Measurements from ENCODE around the gene SIAH1.
A peak's percentile ranks its signal among the peaks of the same experiment; 100 is the strongest.
"Not testable (repeated sequence)": the region's sequence is repeated elsewhere in the genome, so short reads cannot be mapped to it uniquely, and the experiment has no call there.

The SIAH1 gene

DNA sequence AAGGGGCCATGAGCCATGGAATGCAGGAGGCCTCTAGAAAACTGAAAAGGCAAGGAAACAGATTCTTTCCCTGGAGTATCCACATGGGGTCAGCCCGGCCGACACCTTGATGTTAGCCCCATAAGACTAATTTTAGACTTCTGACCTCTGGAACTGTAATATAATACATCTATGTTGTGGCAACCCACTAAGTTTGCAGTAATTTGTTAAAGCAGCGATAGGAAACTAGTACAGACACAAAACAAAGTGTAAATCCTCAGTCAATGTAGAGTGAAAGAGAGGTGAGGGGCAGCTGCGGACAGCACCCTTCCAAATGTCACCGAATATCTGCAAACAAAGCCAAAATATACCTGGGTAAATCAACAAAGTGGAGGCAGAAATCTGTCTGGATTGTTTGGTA lies 7.2 kb upstream of the SIAH1 start:
- Histone ChIP-seq H3K79me2 (ENCODE audit: control insufficient read depth, insufficient read depth, low read length, unreplicated experiment) (no peaks in the 10 kb centered on the region), H3K4me3 (ENCODE audit: low read depth, low read length) (no peak overlapping the region), H3K27me3 (ENCODE audit: insufficient read depth, low read length) (no peaks in the 10 kb centered on the region), H3K27ac (ENCODE audit: low read depth, low read length) (no peak overlapping the region), H3K36me3 (ENCODE audit: insufficient read depth, low read length) (no peaks in the 10 kb centered on the region), H2AFZ (ENCODE audit: low read length, unreplicated experiment) (no peak overlapping the region), H3K4me1 (ENCODE audit: control insufficient read depth, insufficient read depth, low read length, unreplicated experiment) (peaks cover 13% of the 10 kb centered on the region)

GRCh38 chr16:48386559-48387312 lies 1.5 kb upstream of the SIAH1 start:
- Histone ChIP-seq H3K79me2 (ENCODE audit: control insufficient read depth, insufficient read depth, low read length, unreplicated experiment) (peaks cover 28% of the 10 kb centered on the region), H3K4me1 (ENCODE audit: control insufficient read depth, insufficient read depth, low read length, unreplicated experiment) (peaks cover 8% of the 10 kb centered on the region), H3K4me3 (ENCODE audit: low read depth, low read length) (no peak overlapping the region), H3K27me3 (ENCODE audit: insufficient read depth, low read length) (no peaks in the 10 kb centered on the region), H2AFZ (ENCODE audit: low read length, unreplicated experiment) (no peak overlapping the region), H3K36me3 (ENCODE audit: insufficient read depth, low read length) (no peaks in the 10 kb centered on the region), H3K27ac (ENCODE audit: low read depth, low read length) (no peak overlapping the region)

- Histone ChIP-seq H3K36me3 (ENCODE audit: insufficient read depth, low read length) (no peaks in the 10 kb centered on the region), H3K4me3 (ENCODE audit: low read depth, low read length) (peak overlapping the region; percentile 91), H3K27me3 (ENCODE audit: insufficient read depth, low read length) (no peaks in the 10 kb centered on the region), H3K27ac (ENCODE audit: low read depth, low read length) (peak overlapping the region; percentile 89), H3K79me2 (ENCODE audit: control insufficient read depth, insufficient read depth, low read length, unreplicated experiment) (peaks cover 49% of the 10 kb centered on the region), H2AFZ (ENCODE audit: low read length, unreplicated experiment) (peak overlapping the region; percentile 83), H3K4me1 (ENCODE audit: control insufficient read depth, insufficient read depth, low read length, unreplicated experiment) (peaks cover 8% of the 10 kb centered on the region)
Observed at GRCh38 chr16:48384520-48385252, 527 bp downstream of the SIAH1 start.

DNA sequence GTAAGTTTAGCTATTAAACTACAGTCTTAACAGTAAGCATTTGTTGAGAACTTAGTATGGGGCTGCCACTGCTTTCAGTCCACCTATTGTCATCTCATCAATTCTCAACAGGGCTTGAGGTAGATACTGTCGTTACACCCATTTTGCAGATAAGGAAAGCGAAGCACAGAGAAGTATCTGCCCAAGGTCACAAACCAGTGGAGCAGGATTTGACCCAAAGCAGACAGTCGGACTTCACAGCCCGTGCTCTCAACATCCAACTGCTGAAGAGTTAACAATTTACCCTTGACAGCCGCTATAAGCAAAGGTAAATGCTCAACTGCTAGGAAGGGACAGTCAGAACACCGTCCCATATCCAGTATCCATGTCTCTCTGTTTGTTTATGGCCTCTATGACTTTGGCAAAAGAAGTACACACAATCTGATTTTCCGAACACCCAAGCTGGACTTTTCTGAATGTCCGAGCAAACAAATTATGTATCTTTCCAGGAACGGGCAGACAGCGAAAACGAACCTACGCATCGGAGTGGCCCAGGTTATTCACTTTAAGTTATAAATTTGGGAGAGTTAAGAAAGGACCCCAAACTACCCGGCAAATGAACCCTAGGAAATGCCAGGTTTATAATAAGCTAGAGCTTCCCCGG lies 1.2 kb downstream of the SIAH1 start:
- Histone ChIP-seq H3K4me3 (ENCODE audit: low read depth, low read length) (peak overlapping the region; percentile 85), H3K36me3 (ENCODE audit: insufficient read depth, low read length) (no peaks in the 10 kb centered on the region), H3K4me1 (ENCODE audit: control insufficient read depth, insufficient read depth, low read length, unreplicated experiment) (peaks cover 11% of the 10 kb centered on the region), H3K27ac (ENCODE audit: low read depth, low read length) (peak overlapping the region; percentile 46), H3K27me3 (ENCODE audit: insufficient read depth, low read length) (no peaks in the 10 kb centered on the region), H3K79me2 (ENCODE audit: control insufficient read depth, insufficient read depth, low read length, unreplicated experiment) (peaks cover 55% of the 10 kb centered on the region), H2AFZ (ENCODE audit: low read length, unreplicated experiment) (peak overlapping the region; percentile 0)

GRCh38 chr16:48383009-48383876 lies 2.0 kb downstream of the SIAH1 start:
- Histone ChIP-seq H2AFZ (ENCODE audit: low read length, unreplicated experiment) (no peak overlapping the region), H3K27ac (ENCODE audit: low read depth, low read length) (peak overlapping the region; percentile 46), H3K4me1 (ENCODE audit: control insufficient read depth, insufficient read depth, low read length, unreplicated experiment) (peaks cover 11% of the 10 kb centered on the region), H3K27me3 (ENCODE audit: insufficient read depth, low read length) (no peaks in the 10 kb centered on the region), H3K4me3 (ENCODE audit: low read depth, low read length) (peak overlapping the region; percentile 85), H3K79me2 (ENCODE audit: control insufficient read depth, insufficient read depth, low read length, unreplicated experiment) (peaks cover 63% of the 10 kb centered on the region), H3K36me3 (ENCODE audit: insufficient read depth, low read length) (no peaks in the 10 kb centered on the region)

DNA sequence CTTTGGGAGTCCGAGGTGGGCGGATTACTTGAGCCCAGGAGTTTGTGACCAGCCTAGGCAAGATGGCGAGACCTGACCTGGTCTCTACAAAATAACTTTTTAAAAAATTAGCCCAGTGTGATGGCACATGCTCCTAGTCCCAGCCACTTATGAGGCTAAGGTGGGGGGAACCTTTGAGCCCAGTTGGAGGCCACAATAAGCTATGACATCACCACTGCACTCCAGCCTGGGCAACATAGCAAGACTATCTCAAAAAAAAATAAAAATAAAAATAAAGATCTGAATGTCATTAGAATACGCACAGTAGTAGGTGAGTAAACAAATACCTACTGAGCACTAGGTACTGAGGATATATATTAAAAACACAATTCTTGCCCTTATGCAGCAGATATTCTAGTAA lies 3.1 kb downstream of the SIAH1 start:
- peaks cover 72% of the 10 kb centered on the region for H3K79me2 ChIP-seq (ENCODE audit: control insufficient read depth, insufficient read depth, low read length, unreplicated experiment)
- H3K4me1 ChIP-seq (ENCODE audit: control insufficient read depth, insufficient read depth, low read length, unreplicated experiment): peaks cover 11% of the 10 kb centered on the region
- H3K27me3 ChIP-seq (ENCODE audit: insufficient read depth, low read length): no peaks in the 10 kb centered on the region
- H3K27ac ChIP-seq (ENCODE audit: low read depth, low read length): no peak overlapping the region
- H2AFZ ChIP-seq (ENCODE audit: low read length, unreplicated experiment): no peak overlapping the region
- H3K36me3 ChIP-seq (ENCODE audit: insufficient read depth, low read length): no peaks in the 10 kb centered on the region
- no peak overlapping the region for H3K4me3 ChIP-seq (ENCODE audit: low read depth, low read length)

DNA sequence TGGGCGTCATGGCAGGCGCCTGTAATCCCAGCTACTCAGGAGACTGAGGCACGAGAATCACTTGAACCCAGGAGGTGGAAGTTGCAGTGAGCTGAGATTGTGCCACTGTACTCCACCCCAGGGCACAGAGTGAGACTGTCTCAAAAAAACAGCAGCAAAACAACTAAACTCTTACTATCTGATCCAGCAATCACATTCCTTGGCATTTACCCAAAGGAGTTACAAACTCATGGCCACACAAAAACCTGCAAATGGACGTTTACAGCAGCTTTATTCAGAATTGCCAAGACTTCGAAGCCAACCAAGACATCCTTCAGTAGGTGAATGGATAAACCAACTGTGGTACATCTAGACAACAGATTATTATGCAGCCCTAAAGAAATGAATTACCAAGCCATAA lies 4.0 kb downstream of the SIAH1 start:
- Histone ChIP-seq H3K27ac (ENCODE audit: low read depth, low read length) (no peak overlapping the region), H2AFZ (ENCODE audit: low read length, unreplicated experiment) (no peak overlapping the region), H3K36me3 (ENCODE audit: insufficient read depth, low read length) (no peaks in the 10 kb centered on the region), H3K79me2 (ENCODE audit: control insufficient read depth, insufficient read depth, low read length, unreplicated experiment) (peaks cover 80% of the 10 kb centered on the region), H3K27me3 (ENCODE audit: insufficient read depth, low read length) (no peaks in the 10 kb centered on the region), H3K4me3 (ENCODE audit: low read depth, low read length) (no peak overlapping the region), H3K4me1 (ENCODE audit: control insufficient read depth, insufficient read depth, low read length, unreplicated experiment) (peaks cover 11% of the 10 kb centered on the region)

DNA sequence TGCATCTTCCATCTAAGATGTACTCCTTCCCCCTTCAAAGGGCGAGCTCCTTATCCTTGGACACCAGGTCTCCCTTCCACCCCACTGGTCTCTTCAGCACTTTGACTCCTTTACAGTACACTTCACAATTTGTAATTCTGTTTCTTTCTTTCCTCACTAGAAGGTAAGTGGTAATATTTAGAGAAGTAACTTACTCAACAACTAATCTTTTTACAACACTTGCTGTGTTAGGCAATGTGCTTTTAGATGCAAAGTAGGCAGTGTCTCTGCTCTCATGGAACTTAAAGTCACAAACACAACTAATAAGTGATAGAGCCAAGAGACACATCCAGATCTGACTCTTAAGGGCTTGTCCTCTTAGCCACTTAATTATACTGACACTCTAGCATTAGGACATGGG lies 6.4 kb downstream of the SIAH1 start:
- Histone ChIP-seq H3K4me3 (ENCODE audit: low read depth, low read length) (no peak overlapping the region), H3K79me2 (ENCODE audit: control insufficient read depth, insufficient read depth, low read length, unreplicated experiment) (peaks cover 96% of the 10 kb centered on the region), H3K27me3 (ENCODE audit: insufficient read depth, low read length) (no peaks in the 10 kb centered on the region), H3K36me3 (ENCODE audit: insufficient read depth, low read length) (no peaks in the 10 kb centered on the region), H2AFZ (ENCODE audit: low read length, unreplicated experiment) (no peak overlapping the region), H3K4me1 (ENCODE audit: control insufficient read depth, insufficient read depth, low read length, unreplicated experiment) (peaks cover 24% of the 10 kb centered on the region), H3K27ac (ENCODE audit: low read depth, low read length) (no peak overlapping the region)

GRCh38 chr16:48378276-48378675 lies 6.9 kb downstream of the SIAH1 start:
- peaks cover 28% of the 10 kb centered on the region for H3K4me1 ChIP-seq (ENCODE audit: control insufficient read depth, insufficient read depth, low read length, unreplicated experiment)
- no peak overlapping the region for H3K27ac ChIP-seq (ENCODE audit: low read depth, low read length)
- peaks cover 96% of the 10 kb centered on the region for H3K79me2 ChIP-seq (ENCODE audit: control insufficient read depth, insufficient read depth, low read length, unreplicated experiment)
- H2AFZ ChIP-seq (ENCODE audit: low read length, unreplicated experiment): no peak overlapping the region
- no peak overlapping the region for H3K4me3 ChIP-seq (ENCODE audit: low read depth, low read length)
- no peaks in the 10 kb centered on the region for H3K36me3 ChIP-seq (ENCODE audit: insufficient read depth, low read length)
- no peaks in the 10 kb centered on the region for H3K27me3 ChIP-seq (ENCODE audit: insufficient read depth, low read length)

DNA sequence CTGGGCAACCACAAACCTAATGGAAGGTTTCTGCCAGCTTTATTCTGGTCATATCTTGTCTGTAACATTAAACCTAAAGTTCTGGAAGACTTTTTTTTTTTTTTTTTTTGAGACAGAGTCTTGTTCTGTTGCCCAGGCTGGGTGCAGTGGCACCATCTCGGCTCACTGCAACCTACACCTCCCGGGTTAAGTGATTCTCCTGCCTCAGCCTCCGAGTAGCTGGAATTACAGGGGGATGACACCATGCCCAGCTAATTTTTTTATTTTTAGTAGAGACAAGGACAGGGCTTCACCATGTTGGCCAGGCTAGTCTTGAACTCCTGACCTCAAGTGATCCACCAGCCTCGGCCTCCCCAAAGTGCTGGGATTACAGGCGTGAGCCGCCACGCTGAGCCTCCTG lies 7.9 kb downstream of the SIAH1 start:
- not testable (repeated sequence) for H3K27me3 ChIP-seq (ENCODE audit: insufficient read depth, low read length); H3K27ac ChIP-seq (ENCODE audit: low read depth, low read length); H3K36me3 ChIP-seq (ENCODE audit: insufficient read depth, low read length); H2AFZ ChIP-seq (ENCODE audit: low read length, unreplicated experiment); H3K4me3 ChIP-seq (ENCODE audit: low read depth, low read length)
- peaks cover 27% of the 10 kb centered on the region for H3K4me1 ChIP-seq (ENCODE audit: control insufficient read depth, insufficient read depth, low read length, unreplicated experiment)
- peaks cover 96% of the 10 kb centered on the region for H3K79me2 ChIP-seq (ENCODE audit: control insufficient read depth, insufficient read depth, low read length, unreplicated experiment)

Measured in ACC112 (cell line).